Stimulated activated CD4-positive, alpha-beta T cell treated with anti-CD3 and anti-CD28 coated beads, Interleukin-1b, Interleukin-23, amount 100 ng/mL, for 4 hours (primary cell): ENCODE measurements around the gene CBLN1.

Experiments used
- DNase-seq, 2 donors: peaks; one replicate each; pipeline ENCODE4 v3.0.0-alpha.2; 2020; ENCODE audit warnings: low read depth in 2 of 2

The CBLN1 gene

GRCh38 chr16:49281480-49281842 lies at the start of gene CBLN1:
TSS of gene CBLN1 (minus strand) at chr16:49281838. CDS start at chr16:49281465, 373 bp downstream.
- no peak for DNase-seq

GRCh38 chr16:49330562-49331201 lies 49.0 kb upstream of the CBLN1 start:
- no peak for DNase-seq

GRCh38 chr16:49328325-49328724 lies 46.7 kb upstream of the CBLN1 start:
- DNase-seq, result no peak

- no peak for DNase-seq
Observed at GRCh38 chr16:49327466-49327865, 45.8 kb upstream of the CBLN1 start.

GRCh38 chr16:49324703-49325102 lies 43.1 kb upstream of the CBLN1 start:
- DNase-seq, result no peak

GRCh38 chr16:49315602-49316001 lies 34.0 kb upstream of the CBLN1 start:
- no peak for DNase-seq

GRCh38 chr16:49312389-49312985 lies 30.8 kb upstream of the CBLN1 start:
- DNase-seq, result no peak

- no peak for DNase-seq
Observed at GRCh38 chr16:49311823-49312222, 30.2 kb upstream of the CBLN1 start.

- no peak for DNase-seq
Observed at GRCh38 chr16:49307176-49307575, 25.5 kb upstream of the CBLN1 start.

- no peak for DNase-seq
Observed at GRCh38 chr16:49305406-49305805, 23.8 kb upstream of the CBLN1 start.

GRCh38 chr16:49292413-49292812 lies 10.8 kb upstream of the CBLN1 start:
- no peak for DNase-seq

- no peak for DNase-seq
Observed at GRCh38 chr16:49287572-49287971, 5.9 kb upstream of the CBLN1 start.

- DNase-seq, result no peak
Observed at GRCh38 chr16:49284962-49285361, 3.3 kb upstream of the CBLN1 start.

GRCh38 chr16:49283376-49284049 lies 1.9 kb upstream of the CBLN1 start:
- no peak for DNase-seq

- DNase-seq, result no peak
Observed at GRCh38 chr16:49282690-49283375, 1.2 kb upstream of the CBLN1 start.

GRCh38 chr16:49281843-49282642 lies 405 bp upstream of the CBLN1 start:
- DNase-seq, result peak in 1 of 2 donors; percentile 46

- DNase-seq, result no peak
Observed at GRCh38 chr16:49280841-49281371, 732 bp downstream of the CBLN1 start.

- no peak for DNase-seq
Observed at GRCh38 chr16:49280105-49280741, 1.4 kb downstream of the CBLN1 start.

- no peak for DNase-seq
Observed at GRCh38 chr16:49278944-49279725, 2.5 kb downstream of the CBLN1 start.

GRCh38 chr16:49278567-49278827 lies 3.1 kb downstream of the CBLN1 start:
- no peak for DNase-seq
